PC-3 (cell line): ENCODE data around the gene PGAP2.

Source experiments
- EZH2 ChIP-seq: fragments of 300-600 bp; sonication (generic); IDR thresholded peaks from one replicate; pipeline ENCODE4 v1.6.1; 2017; ENCODE audit warnings: antibody characterized with exemption, mild to moderate bottlenecking, low read length; ENCODE audit not compliant: unreplicated experiment
- TF ChIP-seq, protein P1 (sequence below): fragments of 300-600 bp; sonication (generic); conservative IDR thresholded peaks from 2 replicates; pipeline ENCODE4 v1.5.1; 2017; ENCODE audit warnings: antibody characterized with exemption, low read depth, mild to moderate bottlenecking, low read length

DNA sequence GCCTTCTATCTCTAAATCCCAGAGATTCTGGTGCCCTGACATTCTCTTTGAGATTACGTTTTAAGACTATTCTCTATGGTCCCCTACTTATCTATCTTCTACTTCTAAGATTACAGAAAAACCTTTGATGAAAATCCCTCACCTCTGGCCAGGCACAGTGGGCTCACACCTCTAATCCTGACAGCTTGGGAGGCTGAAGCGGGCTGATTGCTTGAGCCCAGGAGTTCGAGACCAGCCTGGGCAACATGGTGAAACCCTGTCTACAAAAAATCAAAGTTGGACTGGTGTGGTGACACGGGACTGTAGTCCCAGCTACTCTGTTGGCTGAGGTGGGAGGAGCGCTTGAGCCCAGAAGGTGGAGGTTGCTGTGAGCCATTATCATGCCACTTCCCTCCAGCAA lies 25.4 kb upstream of the PGAP2 start:
- TF ChIP-seq, protein P1, sequence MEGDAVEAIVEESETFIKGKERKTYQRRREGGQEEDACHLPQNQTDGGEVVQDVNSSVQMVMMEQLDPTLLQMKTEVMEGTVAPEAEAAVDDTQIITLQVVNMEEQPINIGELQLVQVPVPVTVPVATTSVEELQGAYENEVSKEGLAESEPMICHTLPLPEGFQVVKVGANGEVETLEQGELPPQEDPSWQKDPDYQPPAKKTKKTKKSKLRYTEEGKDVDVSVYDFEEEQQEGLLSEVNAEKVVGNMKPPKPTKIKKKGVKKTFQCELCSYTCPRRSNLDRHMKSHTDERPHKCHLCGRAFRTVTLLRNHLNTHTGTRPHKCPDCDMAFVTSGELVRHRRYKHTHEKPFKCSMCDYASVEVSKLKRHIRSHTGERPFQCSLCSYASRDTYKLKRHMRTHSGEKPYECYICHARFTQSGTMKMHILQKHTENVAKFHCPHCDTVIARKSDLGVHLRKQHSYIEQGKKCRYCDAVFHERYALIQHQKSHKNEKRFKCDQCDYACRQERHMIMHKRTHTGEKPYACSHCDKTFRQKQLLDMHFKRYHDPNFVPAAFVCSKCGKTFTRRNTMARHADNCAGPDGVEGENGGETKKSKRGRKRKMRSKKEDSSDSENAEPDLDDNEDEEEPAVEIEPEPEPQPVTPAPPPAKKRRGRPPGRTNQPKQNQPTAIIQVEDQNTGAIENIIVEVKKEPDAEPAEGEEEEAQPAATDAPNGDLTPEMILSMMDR = no peak
- TF ChIP-seq EZH2 = no peak
